Fibroblast of lung (primary cell): ENCODE data around the gene ATG12. TPM values are rescaled to one million over a fixed set of nuclear protein-coding genes. Genes with fewer than 3 reads are reported as not detected.

ENCODE experiments used
- DNase-seq, 2 donors: peaks; one replicate each; pipeline versions ENCODE4 v3.0.0 to v3.0.0-alpha.2; 2010; ENCODE audit warnings: low read depth in 2 of 2
- H2AFZ ChIP-seq: 2 replicates; pipeline ENCODE4 v1.5.1; 2012; ENCODE audit warnings: low read length, control low read depth, inconsistent platforms
- H3K27ac ChIP-seq: 2 replicates; pipeline ENCODE4 v1.5.1; 2011; ENCODE audit warnings: low read length, control low read depth; ENCODE audit not compliant: insufficient read depth
- H3K27me3 ChIP-seq: 2 replicates; pipeline ENCODE4 v1.5.1; 2011; ENCODE audit warnings: mild to moderate bottlenecking, low read length; ENCODE audit not compliant: control insufficient read depth, insufficient read depth
- H3K36me3 ChIP-seq: 2 replicates; pipeline ENCODE4 v1.5.1; 2011; ENCODE audit warnings: low read length; ENCODE audit not compliant: control insufficient read depth, insufficient read depth
- H3K4me1 ChIP-seq: 2 replicates; pipeline ENCODE4 v1.5.1; 2011; ENCODE audit warnings: low read length; ENCODE audit not compliant: control insufficient read depth, insufficient read depth; ENCODE audit errors: extremely low read depth
- H3K4me2 ChIP-seq: 2 replicates; pipeline ENCODE4 v1.5.1; 2011; ENCODE audit warnings: low read length, control low read depth; ENCODE audit not compliant: insufficient read depth; ENCODE audit errors: extremely low read depth
- H3K4me3 ChIP-seq, 4 experiments: fragments of 200-600 bp in 1 of 4; sonication (generic) in 1 of 4; replicated peaks in 1 of 4; 2 replicates each; pipeline ENCODE4 v1.5.1; 2011 to 2016; ENCODE audit warnings: low read length in 4 of 4, low read depth in 3 of 4, mild to moderate bottlenecking in 3 of 4, control low read depth in 2 of 4, inconsistent platforms in 1 of 4, mixed read lengths in 1 of 4; ENCODE audit not compliant: insufficient read depth in 1 of 4; ENCODE audit errors: control extremely low read depth in 1 of 4
- H3K79me2 ChIP-seq: 2 replicates; pipeline ENCODE4 v1.5.1; 2012; ENCODE audit warnings: mild to moderate bottlenecking, low read length, inconsistent platforms; ENCODE audit not compliant: control insufficient read depth, insufficient read depth
- H3K9ac ChIP-seq: 2 replicates; pipeline ENCODE4 v1.5.1; 2011; ENCODE audit warnings: mild to moderate bottlenecking, low read length, control low read depth; ENCODE audit not compliant: insufficient read depth
- H3K9me3 ChIP-seq: 2 replicates; pipeline ENCODE4 v1.5.1; 2012; ENCODE audit warnings: low read depth, low read length; ENCODE audit not compliant: control insufficient read depth, insufficient read depth
- H4K20me1 ChIP-seq: 2 replicates; pipeline ENCODE4 v1.5.1; 2011; ENCODE audit warnings: low read length; ENCODE audit not compliant: control insufficient read depth, insufficient read depth; ENCODE audit errors: extremely low read depth
- EZH2 ChIP-seq: IDR thresholded peaks from 2 replicates; pipeline ENCODE4 v1.5.1; 2012; ENCODE audit warnings: low read length, control low read depth, mild to moderate bottlenecking; ENCODE audit errors: missing control alignments
- polyA plus RNA-seq, 2 donors: library from polyadenylated mRNA; depleted of rRNA in 1 of 2; stranded (reverse) in 1 of 2; unstranded in 1 of 2; fragments of >200 nt; gene quantifications; 2 replicates each; pipeline ENCODE4 v1.2.1, GENCODE V29; 2011 to 2012; ENCODE audit warnings: missing spikeins in 1 of 2
- total RNA-seq: library from RNA; depleted of rRNA; stranded (reverse); fragments of >200 nt; gene quantifications from 2 replicates; pipeline ENCODE4 v1.2.1, GENCODE V29; 2014
- TF ChIP-seq, protein P1 (sequence below), 2 donors: IDR thresholded peaks in 1 of 2; conservative IDR thresholded peaks in 1 of 2; 1 replicate in 1 of 2; 2 replicates in 1 of 2; pipeline ENCODE4 v1.5.1; 2011 to 2012; ENCODE audit warnings: low read length in 2 of 2, control low read depth in 1 of 2, inconsistent platforms in 1 of 2, low read depth in 1 of 2, mild to moderate bottlenecking in 1 of 2

The ATG12 gene
- total and polyA plus RNA-seq, 2 donors (not counting 1 experiment from before 2014, with no cell fraction given), result 38.8 to 117 TPM

DNA sequence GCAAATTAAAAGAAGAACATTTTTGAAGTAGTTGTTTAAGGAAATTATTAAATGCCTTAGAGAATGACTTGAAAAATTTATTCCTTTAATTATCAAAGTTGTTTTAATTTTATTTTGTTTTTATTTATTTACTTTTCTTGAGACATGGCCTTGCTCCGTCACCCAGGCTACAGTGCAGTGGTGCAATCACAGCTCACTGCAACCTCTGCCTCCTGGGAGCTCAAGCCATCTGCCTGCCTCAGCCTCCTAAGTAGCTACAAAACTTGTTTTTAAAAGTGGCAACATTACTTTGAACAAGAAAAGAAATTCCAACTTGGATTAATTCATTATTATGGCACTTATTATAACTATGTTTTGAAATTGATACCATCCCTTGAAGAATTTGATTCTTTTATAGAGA is 53.9 kb downstream of the ATG12 start:
- H3K9ac ChIP-seq, result no peak overlapping the region
- no peaks in the 10 kb centered on the region for H3K36me3 ChIP-seq
- no peaks in the 10 kb centered on the region for H3K9me3 ChIP-seq
- H3K27me3 ChIP-seq, result no peaks in the 10 kb centered on the region
- TF ChIP-seq, protein P1, sequence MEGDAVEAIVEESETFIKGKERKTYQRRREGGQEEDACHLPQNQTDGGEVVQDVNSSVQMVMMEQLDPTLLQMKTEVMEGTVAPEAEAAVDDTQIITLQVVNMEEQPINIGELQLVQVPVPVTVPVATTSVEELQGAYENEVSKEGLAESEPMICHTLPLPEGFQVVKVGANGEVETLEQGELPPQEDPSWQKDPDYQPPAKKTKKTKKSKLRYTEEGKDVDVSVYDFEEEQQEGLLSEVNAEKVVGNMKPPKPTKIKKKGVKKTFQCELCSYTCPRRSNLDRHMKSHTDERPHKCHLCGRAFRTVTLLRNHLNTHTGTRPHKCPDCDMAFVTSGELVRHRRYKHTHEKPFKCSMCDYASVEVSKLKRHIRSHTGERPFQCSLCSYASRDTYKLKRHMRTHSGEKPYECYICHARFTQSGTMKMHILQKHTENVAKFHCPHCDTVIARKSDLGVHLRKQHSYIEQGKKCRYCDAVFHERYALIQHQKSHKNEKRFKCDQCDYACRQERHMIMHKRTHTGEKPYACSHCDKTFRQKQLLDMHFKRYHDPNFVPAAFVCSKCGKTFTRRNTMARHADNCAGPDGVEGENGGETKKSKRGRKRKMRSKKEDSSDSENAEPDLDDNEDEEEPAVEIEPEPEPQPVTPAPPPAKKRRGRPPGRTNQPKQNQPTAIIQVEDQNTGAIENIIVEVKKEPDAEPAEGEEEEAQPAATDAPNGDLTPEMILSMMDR (conservative IDR thresholded peaks at IDR 0.05 in 1 of 2, IDR thresholded peaks at IDR 0.05 in 1 of 2; ENCODE audit: low read depth in 1 of 2, low read length in 2 of 2), result no peak
- no peak for TF ChIP-seq EZH2
- no peak overlapping the region for H2AFZ ChIP-seq
- H3K79me2 ChIP-seq, result no peaks in the 10 kb centered on the region
- no peak for DNase-seq
- no peak overlapping the region for H3K27ac ChIP-seq
- no peaks in the 10 kb centered on the region for H3K4me1 ChIP-seq
- no peak overlapping the region for H3K4me3 ChIP-seq
- no peaks in the 10 kb centered on the region for H4K20me1 ChIP-seq
- H3K4me2 ChIP-seq, result no peak overlapping the region

DNA sequence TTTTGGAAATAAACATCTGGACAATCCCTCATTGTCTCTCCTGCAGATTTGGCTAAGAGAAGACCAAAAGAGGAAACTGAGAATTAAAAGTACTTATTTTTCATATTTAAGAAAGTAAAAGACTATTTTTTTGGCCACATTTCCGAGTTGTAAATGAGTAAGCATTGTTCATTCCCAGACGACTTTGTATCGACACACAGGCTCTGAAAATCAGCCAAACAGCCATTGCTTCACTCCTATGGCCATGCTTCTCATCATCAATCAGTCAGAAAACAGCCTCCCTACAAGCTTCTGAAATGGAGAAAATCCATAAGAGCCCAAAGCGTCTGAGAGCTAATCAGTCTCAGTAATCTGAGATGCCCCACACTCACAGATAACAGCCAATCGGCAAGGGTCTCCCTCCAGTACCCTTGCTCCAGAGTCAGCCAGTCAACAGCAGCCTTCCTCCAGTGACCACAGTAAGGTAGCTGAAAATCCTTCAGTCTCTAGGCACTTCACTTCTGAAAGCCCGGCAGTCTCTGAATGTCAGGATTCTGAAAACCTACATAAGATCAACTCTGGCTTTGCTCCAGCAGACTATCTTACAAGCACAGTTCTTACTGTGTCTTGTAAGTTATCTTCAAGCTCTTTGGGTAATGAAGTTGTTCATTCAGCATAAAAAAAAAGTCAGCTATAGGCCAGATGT is 55.8 kb downstream of the ATG12 start:
- DNase-seq, result no peak
- no peak overlapping the region for H3K4me3 ChIP-seq
- TF ChIP-seq, protein P1 (conservative IDR thresholded peaks at IDR 0.05 in 1 of 2, IDR thresholded peaks at IDR 0.05 in 1 of 2; ENCODE audit: low read depth in 1 of 2, low read length in 2 of 2), result no peak
- no peak for TF ChIP-seq EZH2
- no peak overlapping the region for H2AFZ ChIP-seq
- no peak overlapping the region for H3K9ac ChIP-seq
- H3K27me3 ChIP-seq, result no peaks in the 10 kb centered on the region
- H3K27ac ChIP-seq, result no peak overlapping the region
- no peaks in the 10 kb centered on the region for H4K20me1 ChIP-seq
- no peaks in the 10 kb centered on the region for H3K36me3 ChIP-seq
- no peaks in the 10 kb centered on the region for H3K9me3 ChIP-seq
- no peaks in the 10 kb centered on the region for H3K4me1 ChIP-seq
- H3K4me2 ChIP-seq, result no peak overlapping the region
- no peaks in the 10 kb centered on the region for H3K79me2 ChIP-seq

DNA sequence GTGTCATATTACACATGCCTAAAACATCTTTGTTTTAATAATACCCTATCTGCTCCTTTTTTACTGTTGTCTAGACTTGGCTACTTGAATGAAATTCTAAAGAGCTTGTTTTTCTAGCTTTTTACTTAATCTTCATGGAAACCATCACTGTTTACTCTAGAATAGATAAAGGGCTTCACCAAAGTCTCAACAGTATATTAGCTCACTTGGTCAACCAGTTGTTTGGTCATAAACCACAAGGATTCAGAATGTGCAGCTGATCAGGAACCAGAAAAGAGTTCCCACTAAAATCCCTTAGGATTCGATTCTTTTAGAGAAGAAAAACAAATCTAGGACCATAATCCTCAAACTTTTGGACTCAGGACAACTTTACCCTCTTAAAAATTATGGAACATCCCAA is 62.9 kb downstream of the ATG12 start:
- DNase-seq, result peak in 1 of 2 donors; percentile 36
- H3K4me2 ChIP-seq, result no peak overlapping the region
- H3K9me3 ChIP-seq, result no peaks in the 10 kb centered on the region
- TF ChIP-seq, protein P1 (conservative IDR thresholded peaks at IDR 0.05 in 1 of 2, IDR thresholded peaks at IDR 0.05 in 1 of 2; ENCODE audit: low read depth in 1 of 2, low read length in 2 of 2), result no peak
- TF ChIP-seq EZH2, result no peak
- H3K27me3 ChIP-seq, result no peaks in the 10 kb centered on the region
- H3K36me3 ChIP-seq, result no peaks in the 10 kb centered on the region
- no peak overlapping the region for H3K27ac ChIP-seq
- no peak overlapping the region for H3K9ac ChIP-seq
- no peak overlapping the region for H2AFZ ChIP-seq
- no peaks in the 10 kb centered on the region for H3K4me1 ChIP-seq
- H3K4me3 ChIP-seq, result no peak overlapping the region
- no peaks in the 10 kb centered on the region for H4K20me1 ChIP-seq
- no peaks in the 10 kb centered on the region for H3K79me2 ChIP-seq

Other genes with a start within 250 kb of the ATG12 start
- gene TICAM2, start 239.1 kb downstream of the ATG12 start, total RNA-seq, result 4.1 and 8.8 TPM in 2 replicates
- gene TICAM2, start 239.1 kb downstream of the ATG12 start, polyA plus RNA-seq, result 8.1 and 10.3 TPM in 2 replicates
- 82.2 and 104 TPM in 2 replicates for gene TMED7, start 215.5 kb downstream of the ATG12 start, total RNA-seq
- gene TMED7, start 215.5 kb downstream of the ATG12 start, polyA plus RNA-seq, result 109 and 154 TPM in 2 replicates
- 4.6 and 6.9 TPM in 2 replicates for gene CDO1, start 24.9 kb downstream of the ATG12 start, total RNA-seq
- 0.85 and 2.2 TPM in 2 replicates for gene CDO1, start 24.9 kb downstream of the ATG12 start, polyA plus RNA-seq
- gene AP3S1, start 370 bp upstream of the ATG12 start, total RNA-seq, result 86.7 and 87.8 TPM in 2 replicates
- gene AP3S1, start 370 bp upstream of the ATG12 start, polyA plus RNA-seq, result 130 and 165 TPM in 2 replicates
- gene LVRN, start 120.9 kb upstream of the ATG12 start, total RNA-seq, result 0.17 and 0.26 TPM in 2 replicates
- 0.07 and 0.10 TPM in 2 replicates for gene LVRN, start 120.9 kb upstream of the ATG12 start, polyA plus RNA-seq
- gene ARL14EPL, start 190.9 kb upstream of the ATG12 start, total RNA-seq, result not detected in 2 replicates
- gene ARL14EPL, start 190.9 kb upstream of the ATG12 start, polyA plus RNA-seq, result not detected in 2 replicates
- 31.6 and 35.8 TPM in 2 replicates for gene COMMD10, start 243.5 kb upstream of the ATG12 start, total RNA-seq
- gene COMMD10, start 243.5 kb upstream of the ATG12 start, polyA plus RNA-seq, result 22.8 and 24.2 TPM in 2 replicates